ENCODE data around the gene HSD17B12.

DNA sequence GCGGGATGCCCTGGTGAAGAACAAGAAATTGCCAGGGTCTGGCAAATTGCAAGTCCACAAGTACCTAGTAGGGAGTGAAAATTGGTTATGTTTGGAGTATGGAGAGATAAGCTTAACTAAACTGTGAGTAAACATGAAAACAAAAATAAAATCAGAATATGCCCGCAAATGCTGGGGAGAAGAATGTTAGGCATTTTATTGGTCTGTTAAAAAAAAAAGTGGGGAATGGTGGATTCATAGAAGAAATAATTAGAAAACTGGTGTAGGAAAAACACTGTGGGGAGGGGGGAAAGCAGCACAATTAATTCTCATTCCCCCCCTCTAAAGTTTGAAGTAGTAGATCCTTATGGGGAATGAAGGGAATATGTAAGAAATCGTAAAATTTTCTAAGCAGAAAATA, 40.6 kb upstream of the HSD17B12 start:
- TF ChIP-seq, protein P1, sequence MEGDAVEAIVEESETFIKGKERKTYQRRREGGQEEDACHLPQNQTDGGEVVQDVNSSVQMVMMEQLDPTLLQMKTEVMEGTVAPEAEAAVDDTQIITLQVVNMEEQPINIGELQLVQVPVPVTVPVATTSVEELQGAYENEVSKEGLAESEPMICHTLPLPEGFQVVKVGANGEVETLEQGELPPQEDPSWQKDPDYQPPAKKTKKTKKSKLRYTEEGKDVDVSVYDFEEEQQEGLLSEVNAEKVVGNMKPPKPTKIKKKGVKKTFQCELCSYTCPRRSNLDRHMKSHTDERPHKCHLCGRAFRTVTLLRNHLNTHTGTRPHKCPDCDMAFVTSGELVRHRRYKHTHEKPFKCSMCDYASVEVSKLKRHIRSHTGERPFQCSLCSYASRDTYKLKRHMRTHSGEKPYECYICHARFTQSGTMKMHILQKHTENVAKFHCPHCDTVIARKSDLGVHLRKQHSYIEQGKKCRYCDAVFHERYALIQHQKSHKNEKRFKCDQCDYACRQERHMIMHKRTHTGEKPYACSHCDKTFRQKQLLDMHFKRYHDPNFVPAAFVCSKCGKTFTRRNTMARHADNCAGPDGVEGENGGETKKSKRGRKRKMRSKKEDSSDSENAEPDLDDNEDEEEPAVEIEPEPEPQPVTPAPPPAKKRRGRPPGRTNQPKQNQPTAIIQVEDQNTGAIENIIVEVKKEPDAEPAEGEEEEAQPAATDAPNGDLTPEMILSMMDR (IDR thresholded peaks at IDR 0.05; ENCODE audit: poor library complexity, severe bottlenecking), result no peak
- TF ChIP-seq RAD21 (conservative IDR thresholded peaks at IDR 0.05), result no peak
- TF ChIP-seq EP300 (conservative IDR thresholded peaks at IDR 0.05; ENCODE audit: poor library complexity, severe bottlenecking), result no peak
- no peak for TF ChIP-seq MXI1 (conservative IDR thresholded peaks at IDR 0.05; ENCODE audit: poor library complexity, severe bottlenecking)
- no peak for TF ChIP-seq SMC3 (conservative IDR thresholded peaks at IDR 0.05; ENCODE audit: poor library complexity)
- no peak for TF ChIP-seq TAF1 (IDR thresholded peaks at IDR 0.05; ENCODE audit: low read depth)
- TF ChIP-seq, protein P2, sequence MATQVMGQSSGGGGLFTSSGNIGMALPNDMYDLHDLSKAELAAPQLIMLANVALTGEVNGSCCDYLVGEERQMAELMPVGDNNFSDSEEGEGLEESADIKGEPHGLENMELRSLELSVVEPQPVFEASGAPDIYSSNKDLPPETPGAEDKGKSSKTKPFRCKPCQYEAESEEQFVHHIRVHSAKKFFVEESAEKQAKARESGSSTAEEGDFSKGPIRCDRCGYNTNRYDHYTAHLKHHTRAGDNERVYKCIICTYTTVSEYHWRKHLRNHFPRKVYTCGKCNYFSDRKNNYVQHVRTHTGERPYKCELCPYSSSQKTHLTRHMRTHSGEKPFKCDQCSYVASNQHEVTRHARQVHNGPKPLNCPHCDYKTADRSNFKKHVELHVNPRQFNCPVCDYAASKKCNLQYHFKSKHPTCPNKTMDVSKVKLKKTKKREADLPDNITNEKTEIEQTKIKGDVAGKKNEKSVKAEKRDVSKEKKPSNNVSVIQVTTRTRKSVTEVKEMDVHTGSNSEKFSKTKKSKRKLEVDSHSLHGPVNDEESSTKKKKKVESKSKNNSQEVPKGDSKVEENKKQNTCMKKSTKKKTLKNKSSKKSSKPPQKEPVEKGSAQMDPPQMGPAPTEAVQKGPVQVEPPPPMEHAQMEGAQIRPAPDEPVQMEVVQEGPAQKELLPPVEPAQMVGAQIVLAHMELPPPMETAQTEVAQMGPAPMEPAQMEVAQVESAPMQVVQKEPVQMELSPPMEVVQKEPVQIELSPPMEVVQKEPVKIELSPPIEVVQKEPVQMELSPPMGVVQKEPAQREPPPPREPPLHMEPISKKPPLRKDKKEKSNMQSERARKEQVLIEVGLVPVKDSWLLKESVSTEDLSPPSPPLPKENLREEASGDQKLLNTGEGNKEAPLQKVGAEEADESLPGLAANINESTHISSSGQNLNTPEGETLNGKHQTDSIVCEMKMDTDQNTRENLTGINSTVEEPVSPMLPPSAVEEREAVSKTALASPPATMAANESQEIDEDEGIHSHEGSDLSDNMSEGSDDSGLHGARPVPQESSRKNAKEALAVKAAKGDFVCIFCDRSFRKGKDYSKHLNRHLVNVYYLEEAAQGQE (IDR thresholded peaks at IDR 0.05; ENCODE audit: borderline replicate concordance), result no peak
- TF ChIP-seq POLR2AphosphoS5 (IDR thresholded peaks at IDR 0.05), result no peak

Measured in neural cell (in vitro differentiated cells).